KOPT-K1 (cell line): ENCODE measurements around the gene PEPD.

Experiments used
- H3K27ac ChIP-seq: fragments of 200-600 bp; sonication (generic); 2 replicates; pipeline ENCODE4 v1.5.1; 2016; ENCODE audit warnings: antibody characterized with exemption, mild to moderate bottlenecking, low read depth, low read length; ENCODE audit not compliant: poor library complexity, severe bottlenecking
- H3K36me3 ChIP-seq: fragments of 200-600 bp; sonication (generic); 2 replicates; pipeline ENCODE4 v1.5.1; 2017; ENCODE audit warnings: antibody characterized with exemption, mild to moderate bottlenecking, low read length, moderate library complexity; ENCODE audit not compliant: insufficient read depth
- H3K9me3 ChIP-seq: fragments of 200-600 bp; sonication (generic); 2 replicates; pipeline ENCODE4 v1.5.1; 2017; ENCODE audit warnings: antibody characterized with exemption, low read length, mild to moderate bottlenecking; ENCODE audit not compliant: insufficient read depth, poor library complexity, severe bottlenecking

Gene PEPD

DNA sequence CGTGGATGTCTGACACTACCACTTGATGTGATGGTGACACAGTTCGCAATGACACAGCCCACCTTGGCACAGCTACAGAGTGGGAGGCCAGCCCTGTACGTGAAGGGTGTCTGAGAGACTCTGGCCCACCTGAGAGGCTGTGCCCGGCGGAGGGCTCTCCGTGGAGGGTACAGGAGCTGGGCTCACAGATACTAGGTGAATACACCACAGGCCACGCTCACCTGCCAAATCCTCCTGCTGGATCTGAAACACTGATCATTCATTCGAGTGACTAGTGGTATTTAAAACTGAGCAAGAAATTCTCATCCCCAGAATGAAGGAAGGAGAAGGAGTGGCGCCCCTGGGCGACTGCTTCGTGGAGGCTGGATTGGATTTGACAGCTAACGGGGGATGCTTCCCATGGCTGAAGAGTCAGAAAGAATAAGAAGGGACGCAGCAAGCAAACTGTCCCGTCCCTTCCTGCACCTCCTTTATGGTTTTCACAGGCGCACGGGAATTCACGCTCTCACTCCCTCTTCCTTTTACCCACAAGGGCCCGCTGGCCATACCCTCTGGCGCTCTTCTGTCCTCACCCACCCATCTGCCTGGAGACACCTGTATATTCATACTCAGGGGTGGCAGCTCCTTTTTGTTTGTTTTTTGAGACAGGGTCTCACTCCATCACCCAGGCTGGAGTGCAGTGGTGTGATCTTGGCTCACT, 123.1 kb downstream of the PEPD start:
- H3K36me3 ChIP-seq = no peaks in the 10 kb centered on the region
- H3K27ac ChIP-seq = no peak overlapping the region
- no peaks in the 10 kb centered on the region for H3K9me3 ChIP-seq

DNA sequence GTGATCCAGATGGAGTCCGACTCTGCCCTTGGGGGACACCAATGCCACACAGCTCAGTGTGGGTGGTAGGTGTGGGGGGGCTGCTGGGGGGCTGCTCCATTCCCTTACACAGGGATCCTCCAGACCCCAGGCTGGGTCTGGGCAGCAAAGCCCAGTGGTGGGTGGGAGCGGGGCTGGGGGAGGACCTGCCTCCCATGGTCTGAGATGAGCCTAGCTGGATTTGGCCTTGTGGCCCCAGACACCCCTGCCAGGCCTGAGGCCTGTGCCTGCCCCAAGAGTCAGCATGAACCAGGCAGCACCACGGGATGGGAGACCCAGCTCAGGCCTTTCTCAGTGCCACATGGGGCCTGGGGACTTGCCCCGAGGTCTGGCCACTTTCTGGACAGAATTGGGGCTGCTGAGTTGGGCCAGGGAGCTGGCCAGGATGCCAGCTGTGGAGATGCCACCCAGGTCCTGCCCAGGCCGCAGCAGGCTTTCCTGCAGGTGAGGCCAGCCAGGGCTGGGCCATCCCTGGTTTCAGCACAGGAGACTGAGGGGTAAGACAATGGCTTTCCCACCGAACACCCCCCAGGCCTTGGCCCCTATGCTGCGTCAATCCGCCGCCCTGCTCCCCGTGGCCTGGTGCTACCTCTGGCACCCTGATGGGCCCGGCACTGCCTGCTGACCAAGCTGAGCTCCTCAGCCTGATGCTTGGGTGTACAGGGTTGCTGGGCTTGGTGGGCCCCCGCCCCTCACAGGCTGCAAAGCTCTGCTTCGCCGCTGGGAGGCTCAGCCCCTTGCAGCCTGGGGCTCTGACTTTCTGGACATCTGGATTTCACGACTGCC, 123.8 kb downstream of the PEPD start:
- H3K27ac ChIP-seq = no peak overlapping the region
- no peaks in the 10 kb centered on the region for H3K36me3 ChIP-seq
- no peaks in the 10 kb centered on the region for H3K9me3 ChIP-seq

DNA sequence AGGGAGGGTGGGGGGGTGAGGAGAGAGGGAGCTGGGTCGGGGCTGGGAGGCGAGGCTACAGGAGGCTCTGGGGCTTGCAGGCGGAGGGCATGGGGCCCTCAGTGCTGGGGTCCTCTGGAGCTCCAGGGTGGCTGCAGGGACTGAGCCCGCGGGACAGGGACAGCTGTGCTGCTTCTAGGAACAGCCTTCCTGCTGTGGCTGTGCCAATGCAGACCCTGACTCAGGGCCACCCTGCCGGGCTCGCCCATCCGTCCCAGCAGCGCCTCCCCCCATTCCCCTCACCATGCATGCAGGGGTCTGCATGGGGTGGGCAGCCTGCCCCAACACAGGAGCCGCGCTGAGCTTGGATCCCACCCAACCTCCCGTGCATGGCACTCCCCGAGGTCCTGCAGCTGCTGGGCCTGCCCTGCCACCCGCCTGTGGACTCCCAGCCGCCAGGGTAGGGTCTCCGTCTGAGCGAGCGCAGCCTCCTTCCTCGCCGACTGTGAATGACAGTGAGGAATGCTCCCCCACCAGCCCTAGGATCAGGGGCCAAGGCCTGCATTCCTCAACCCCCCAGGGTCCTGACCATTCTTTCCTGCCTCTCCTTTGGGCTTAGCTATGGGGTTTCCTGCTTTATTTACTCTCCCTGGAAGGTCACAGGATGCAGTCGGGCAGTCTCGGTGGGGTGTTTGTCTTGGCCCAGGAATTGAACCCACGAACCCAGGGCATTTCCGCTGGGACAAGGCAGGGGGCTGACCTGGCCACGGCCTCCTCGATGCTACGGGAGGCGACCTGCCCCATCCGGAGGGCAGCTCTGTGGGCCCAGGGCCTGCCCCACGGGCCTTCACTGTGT, 124.7 kb downstream of the PEPD start:
- H3K9me3 ChIP-seq = no peaks in the 10 kb centered on the region
- no peaks in the 10 kb centered on the region for H3K36me3 ChIP-seq

DNA sequence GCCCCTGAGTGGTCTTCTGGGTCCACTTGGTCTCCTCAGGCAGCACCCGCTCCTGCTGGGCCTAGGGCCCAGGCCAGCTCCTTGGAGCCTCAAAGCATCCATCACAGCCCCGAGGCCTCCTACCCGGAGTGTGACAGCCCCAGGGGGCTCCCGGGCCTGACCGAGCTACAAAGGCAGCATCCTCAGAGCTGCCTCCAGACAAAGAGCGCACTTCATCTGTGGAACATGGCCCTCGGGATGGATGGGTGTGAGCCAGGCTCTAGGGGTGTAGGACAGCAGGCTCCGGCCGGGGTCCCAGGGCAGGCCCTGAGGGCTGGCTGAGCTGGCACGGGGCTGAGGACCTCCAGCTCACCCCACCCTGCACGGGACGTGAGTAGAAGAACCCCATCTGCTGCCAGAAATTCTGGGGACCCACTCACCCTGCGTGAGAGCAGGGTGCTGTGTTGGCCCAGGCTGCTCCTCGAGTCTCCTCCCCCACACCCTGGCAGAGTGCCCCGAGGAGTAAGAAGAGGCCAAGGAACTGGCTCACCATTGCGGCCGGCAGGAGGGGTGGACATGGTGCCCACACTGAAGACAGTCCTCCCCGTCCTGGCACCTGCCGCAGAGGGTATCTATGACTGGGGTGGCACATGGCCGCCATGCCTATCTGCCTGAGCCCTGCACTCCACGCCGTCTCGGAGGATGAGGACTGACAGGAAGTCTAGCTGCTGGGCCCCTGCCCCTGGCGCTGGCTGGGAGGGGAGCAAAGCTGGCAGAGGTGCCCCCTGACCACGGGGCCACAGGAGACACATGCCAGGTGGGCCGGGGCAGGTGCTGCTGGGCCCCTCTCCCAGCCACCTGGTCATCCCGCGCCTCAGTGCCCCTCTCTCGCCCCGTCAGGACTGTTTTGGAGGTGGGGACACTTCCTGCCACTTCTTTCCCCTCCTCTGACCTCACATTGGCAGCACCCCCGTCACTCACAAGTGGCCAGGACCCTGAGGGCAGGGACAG, 125.7 kb downstream of the PEPD start:
- Histone ChIP-seq H3K27ac (no peak overlapping the region), H3K9me3 (no peaks in the 10 kb centered on the region), H3K36me3 (no peaks in the 10 kb centered on the region)

More for the DNA sequence above, 124.7 kb downstream of the PEPD start:
- no peak overlapping the region for H3K27ac ChIP-seq

DNA sequence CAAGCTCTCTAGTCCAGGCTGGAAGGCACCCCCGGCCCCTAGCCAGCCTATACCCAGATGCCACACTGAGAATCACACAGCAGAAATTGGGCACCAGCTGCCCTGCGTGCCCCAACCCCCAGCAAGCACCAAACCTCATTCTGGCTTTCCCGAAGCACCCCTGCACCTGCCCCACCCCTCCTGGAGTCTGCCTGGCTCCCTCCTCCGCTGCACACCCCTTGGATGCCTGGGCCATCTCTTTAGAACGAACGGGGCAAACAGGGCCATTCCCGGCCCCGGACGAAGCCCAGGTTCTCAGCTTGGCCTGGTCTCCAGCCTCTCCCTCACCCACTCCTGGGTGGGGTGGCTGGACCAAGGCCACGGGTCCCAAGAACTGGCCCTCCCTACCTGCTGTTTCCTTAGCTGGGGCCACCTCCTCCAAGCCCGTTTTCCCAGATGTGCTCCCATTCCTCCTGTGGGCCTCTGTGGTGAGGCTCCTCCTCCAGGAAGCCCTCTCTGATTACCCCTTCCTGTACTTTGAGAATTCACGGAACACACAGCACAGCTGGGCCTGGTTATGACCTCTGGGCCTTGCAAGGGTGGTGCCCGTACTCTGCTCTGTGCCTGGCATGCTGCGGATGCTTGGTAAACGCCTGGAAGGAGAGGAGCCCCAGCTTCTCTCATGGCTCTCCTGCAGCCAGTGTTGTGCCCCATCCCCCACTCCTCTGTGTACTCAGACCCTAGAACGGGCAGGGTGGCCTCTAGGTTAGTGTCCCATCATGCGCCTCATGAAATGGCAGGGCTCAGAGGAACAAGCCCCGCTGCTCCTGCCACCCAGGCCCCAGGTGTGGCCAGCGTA, 126.6 kb downstream of the PEPD start:
- Histone ChIP-seq H3K9me3 (no peaks in the 10 kb centered on the region), H3K27ac (no peak overlapping the region), H3K36me3 (no peaks in the 10 kb centered on the region)

DNA sequence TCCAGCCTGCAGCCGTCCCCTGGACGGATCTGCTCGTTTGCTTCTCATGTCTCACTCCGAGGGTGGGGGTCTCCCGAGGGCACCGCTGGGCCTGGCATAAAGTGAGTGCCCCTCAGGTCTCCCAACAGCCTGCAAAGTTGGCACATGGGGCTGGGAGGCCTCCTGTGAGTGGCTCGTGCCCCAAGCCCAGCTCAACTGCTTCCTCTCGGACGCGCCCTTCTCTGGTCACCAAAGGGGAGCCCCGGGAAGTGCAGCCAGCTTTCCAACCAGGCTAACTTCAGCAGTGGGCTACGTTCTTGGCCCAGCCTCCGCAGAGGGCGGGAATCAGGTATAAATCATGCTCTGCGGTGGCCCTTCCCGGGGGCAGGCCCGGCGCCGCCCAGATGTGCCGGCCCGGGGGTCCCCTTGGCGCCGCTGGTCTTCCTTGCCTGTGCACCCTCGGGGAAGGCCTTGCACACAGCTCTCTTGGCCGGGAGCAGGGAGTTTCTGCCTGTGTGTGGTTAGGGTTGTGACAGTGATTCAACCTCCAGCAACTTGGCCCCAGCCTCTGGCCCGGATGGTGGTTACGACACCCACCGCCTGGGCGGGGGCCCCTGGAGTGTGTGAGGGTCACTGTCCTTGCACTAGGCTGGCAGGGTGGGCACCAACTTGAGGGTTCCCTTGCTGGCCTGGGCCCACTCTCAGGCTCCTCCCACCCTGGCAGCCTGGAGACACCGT, 127.4 kb downstream of the PEPD start:
- H3K36me3 ChIP-seq = no peaks in the 10 kb centered on the region
- H3K9me3 ChIP-seq = no peaks in the 10 kb centered on the region
- no peak overlapping the region for H3K27ac ChIP-seq

DNA sequence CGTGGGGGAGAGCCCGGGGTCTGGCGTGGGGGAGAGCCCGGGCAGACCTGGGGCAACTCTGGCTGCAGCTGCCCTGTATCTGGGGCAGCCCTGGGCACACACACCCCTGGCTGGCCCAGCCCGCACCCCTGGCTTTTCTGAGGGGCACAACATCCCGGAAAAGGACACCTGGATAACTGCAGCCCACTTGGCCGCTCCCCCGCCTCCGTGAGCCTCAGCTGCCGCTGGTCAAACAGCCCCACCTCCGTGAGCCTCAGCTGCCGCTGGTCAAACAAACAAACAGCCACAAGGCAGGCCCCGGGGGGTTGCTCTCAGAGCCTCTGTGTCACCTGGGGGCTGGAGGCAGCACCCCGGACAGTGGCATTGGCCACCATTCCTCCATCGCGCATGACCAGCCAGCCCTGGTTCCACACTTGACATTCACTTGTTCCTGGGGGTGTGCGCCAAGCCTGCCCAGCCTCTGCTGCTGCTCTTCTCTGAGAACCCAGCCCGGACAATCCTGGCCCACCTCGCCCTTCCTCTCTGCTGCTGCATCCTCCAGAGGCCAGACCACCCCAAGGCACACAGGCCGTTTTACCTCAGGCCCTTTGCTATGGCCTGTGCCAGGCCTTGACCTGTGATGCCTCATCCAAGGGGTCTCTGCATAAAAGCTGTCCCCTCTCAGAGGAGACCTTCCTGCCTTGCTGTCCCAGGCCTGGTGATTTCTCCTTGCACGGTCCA, 128.1 kb downstream of the PEPD start:
- Histone ChIP-seq H3K27ac (no peak overlapping the region), H3K9me3 (no peaks in the 10 kb centered on the region), H3K36me3 (no peaks in the 10 kb centered on the region)

DNA sequence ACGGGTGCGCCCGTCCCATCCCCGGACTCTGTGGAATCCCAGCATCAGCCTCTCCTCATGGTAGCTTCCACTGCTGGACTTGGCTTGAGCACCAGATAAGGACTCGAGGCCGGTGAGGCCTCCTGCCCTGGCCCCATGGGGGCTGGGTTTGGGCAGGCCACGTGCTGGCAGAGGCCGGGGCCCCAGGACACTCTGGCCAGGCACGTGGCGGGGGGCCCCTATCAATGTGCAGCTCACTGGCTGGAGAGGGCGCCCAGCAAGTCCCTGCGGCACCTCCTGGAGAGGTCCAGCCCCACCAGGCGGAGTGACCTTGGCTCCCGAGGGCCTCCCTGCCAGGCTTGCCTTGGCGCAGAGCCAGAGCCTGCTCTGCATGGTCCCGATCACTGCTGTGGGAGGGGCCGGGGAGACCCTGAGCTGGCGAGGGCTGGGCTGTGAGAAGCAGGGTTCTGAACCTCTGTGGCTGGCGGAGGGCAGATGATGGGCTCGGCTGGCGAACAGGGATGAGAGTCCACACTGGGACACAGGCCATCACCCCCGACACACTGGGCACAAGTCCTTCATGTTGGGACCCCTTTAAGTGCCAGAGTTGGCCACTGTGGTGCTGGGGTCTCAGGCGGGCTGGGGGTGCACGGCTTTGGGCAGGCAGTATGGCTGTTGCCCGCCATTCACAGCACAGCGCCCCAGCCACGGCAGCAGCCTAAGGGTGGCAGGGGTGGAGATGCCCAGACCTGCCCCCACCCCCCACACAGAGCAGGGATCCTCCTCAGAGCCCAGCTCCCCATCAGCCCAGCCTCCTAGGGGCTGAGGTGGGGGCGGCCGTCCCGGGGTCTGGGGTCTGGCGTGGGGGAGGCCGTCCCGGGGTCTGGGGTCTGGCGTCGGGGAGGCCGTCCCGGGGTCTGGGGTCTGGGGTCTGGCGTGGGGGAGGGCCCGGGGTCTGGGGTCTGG, 129.0 kb downstream of the PEPD start:
- H3K36me3 ChIP-seq = no peaks in the 10 kb centered on the region
- no peaks in the 10 kb centered on the region for H3K9me3 ChIP-seq
- no peak overlapping the region for H3K27ac ChIP-seq

DNA sequence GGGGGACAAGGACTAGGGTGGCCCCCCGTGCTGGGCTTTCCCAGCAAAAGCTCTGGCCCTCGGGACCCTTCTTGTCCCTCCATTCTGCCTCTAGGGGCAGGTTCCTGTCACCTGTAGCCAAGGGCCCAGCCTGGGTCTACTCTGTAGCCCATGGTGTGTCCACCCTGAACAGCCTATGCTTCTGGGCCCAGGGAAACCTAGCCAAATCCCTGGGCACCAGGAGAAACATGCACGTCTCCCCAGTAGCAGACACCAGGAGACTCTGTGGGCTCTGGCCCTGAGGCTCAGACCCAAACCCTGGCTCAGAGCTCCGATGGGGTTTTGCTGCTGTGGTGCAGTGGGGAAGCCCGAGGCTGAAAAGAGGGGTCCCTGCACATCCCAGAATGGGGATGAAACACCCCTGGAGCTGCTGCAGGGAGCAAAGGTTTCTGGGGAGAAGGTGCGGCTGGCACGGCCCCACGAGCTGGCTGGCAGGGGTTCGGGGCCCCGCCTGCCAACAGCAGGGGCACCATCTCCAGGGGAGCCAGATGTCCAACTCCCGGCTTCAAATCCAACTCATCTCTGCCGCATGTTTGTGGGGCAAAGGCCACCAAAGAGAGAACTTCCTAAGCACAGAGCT, 129.9 kb downstream of the PEPD start:
- Histone ChIP-seq H3K9me3 (no peaks in the 10 kb centered on the region), H3K27ac (no peak overlapping the region), H3K36me3 (no peaks in the 10 kb centered on the region; the same call in 1 of the 2 replicates)

DNA sequence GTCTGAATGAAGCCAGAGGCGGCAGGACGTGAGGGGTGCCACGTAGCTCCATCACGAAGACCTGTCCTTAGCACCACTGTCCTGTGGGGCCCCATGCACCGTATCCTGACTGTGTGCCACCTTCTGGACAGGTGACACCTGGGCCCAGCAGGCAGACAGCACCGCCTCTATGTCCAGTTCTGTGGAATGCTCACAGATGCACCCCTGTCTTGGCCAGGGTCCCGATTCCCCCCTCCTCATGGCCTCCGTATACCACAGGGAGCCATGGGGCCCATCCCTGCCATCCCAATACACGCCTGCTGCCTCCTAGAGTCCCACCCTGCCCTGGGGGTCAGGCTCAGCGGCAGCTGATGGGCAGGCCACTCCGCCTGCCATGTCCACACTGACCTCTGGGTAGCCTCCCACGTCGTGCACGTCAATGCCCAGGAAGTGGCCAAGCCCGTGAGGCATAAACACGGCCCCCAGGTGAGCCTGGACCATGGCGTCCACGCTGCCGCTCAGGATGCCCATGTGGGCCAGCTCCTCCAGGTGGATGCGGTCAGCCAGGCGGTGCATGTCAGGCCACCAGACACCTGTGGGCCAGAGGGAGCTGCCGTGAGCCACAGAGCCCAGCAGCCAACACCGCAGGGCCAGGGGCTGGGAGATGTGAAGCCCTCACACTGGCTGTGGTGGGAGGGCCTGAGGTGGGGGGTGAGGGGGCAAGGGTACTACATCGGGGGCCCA, 130.5 kb downstream of the PEPD start:
- Histone ChIP-seq H3K36me3 (peaks cover 4% of the 10 kb centered on the region; the same call in 1 of the 2 replicates), H3K9me3 (no peaks in the 10 kb centered on the region), H3K27ac (no peak overlapping the region)
